PFSK-1 (cell line): ENCODE data around the gene GATB.

Source experiments
- POLR2AphosphoS5 ChIP-seq: IDR thresholded peaks from 2 replicates; pipeline ENCODE4 v1.6.1; 2012; ENCODE audit warnings: low read depth, mild to moderate bottlenecking, control low read depth, low read length, moderate library complexity
- TAF1 ChIP-seq: IDR thresholded peaks from 2 replicates; pipeline ENCODE4 v1.6.1; 2012; ENCODE audit warnings: low read length, control low read depth, borderline replicate concordance; ENCODE audit not compliant: insufficient read depth
- TF ChIP-seq, protein P1 (sequence below), 2 experiments: IDR thresholded peaks; 2 replicates each; pipeline versions ENCODE4 v1.6.1 to v1.8.0; 2011 to 2012; ENCODE audit warnings: low read depth in 2 of 2, low read length in 2 of 2, control low read depth in 1 of 2, inconsistent platforms in 1 of 2, mild to moderate bottlenecking in 1 of 2, moderate library complexity in 1 of 2; ENCODE audit not compliant: insufficient read depth in 1 of 2

DNA sequence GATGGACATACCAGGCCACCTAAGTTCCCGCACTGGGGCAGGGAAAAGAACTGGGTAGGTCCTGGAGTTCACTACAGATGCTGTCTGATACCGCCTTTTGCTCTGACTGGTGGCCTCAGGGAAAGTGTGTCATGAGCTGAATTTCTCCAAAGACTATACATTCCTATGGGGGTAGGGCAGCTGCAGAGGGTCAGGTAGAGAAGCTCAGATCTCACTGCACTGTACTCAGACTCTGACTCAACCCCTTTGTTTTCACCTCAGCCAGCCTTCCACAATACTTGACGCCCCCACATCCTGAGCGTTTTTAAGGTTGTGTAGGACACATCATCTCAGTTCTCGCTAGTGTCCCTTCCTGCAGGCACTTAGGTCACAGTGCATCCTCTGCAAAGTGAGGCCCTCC lies 7.8 kb downstream of the GATB start:
- TF ChIP-seq TAF1 (no peak), POLR2AphosphoS5 (no peak)
- TF ChIP-seq, protein P1, sequence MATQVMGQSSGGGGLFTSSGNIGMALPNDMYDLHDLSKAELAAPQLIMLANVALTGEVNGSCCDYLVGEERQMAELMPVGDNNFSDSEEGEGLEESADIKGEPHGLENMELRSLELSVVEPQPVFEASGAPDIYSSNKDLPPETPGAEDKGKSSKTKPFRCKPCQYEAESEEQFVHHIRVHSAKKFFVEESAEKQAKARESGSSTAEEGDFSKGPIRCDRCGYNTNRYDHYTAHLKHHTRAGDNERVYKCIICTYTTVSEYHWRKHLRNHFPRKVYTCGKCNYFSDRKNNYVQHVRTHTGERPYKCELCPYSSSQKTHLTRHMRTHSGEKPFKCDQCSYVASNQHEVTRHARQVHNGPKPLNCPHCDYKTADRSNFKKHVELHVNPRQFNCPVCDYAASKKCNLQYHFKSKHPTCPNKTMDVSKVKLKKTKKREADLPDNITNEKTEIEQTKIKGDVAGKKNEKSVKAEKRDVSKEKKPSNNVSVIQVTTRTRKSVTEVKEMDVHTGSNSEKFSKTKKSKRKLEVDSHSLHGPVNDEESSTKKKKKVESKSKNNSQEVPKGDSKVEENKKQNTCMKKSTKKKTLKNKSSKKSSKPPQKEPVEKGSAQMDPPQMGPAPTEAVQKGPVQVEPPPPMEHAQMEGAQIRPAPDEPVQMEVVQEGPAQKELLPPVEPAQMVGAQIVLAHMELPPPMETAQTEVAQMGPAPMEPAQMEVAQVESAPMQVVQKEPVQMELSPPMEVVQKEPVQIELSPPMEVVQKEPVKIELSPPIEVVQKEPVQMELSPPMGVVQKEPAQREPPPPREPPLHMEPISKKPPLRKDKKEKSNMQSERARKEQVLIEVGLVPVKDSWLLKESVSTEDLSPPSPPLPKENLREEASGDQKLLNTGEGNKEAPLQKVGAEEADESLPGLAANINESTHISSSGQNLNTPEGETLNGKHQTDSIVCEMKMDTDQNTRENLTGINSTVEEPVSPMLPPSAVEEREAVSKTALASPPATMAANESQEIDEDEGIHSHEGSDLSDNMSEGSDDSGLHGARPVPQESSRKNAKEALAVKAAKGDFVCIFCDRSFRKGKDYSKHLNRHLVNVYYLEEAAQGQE (IDR thresholded peaks at IDR 0.05; ENCODE audit: insufficient read depth in 1 of 2, low read depth in 2 of 2, low read length in 2 of 2), result no peak
